Heart left ventricle (tissue), 16 donors: ENCODE data around the gene RAB11A. TPM values are rescaled to one million over a fixed set of nuclear protein-coding genes. Genes with fewer than 3 reads are reported as not detected.

Experiments
- ATAC-seq, 4 donors: fragments of 200-7000 bp; cut with Tn5 transposase; one replicate each; pipeline ENCODE4 v1.9.1; 2020 to 2022; ENCODE audit warnings: moderate library complexity in 4 of 4, mild to moderate bottlenecking in 3 of 4, moderate number of reproducible peaks in 1 of 4
- DNase-seq, 5 donors: peaks; one replicate each; pipeline ENCODE4 v3.0.0-alpha.2; 2020
- H3K27ac ChIP-seq, 12 donors: fragments of 200-600 bp; sonication (generic) in 4 of 12; one replicate each; pipeline versions ENCODE4 v1.5.0 to v1.8.0; 2016 to 2022; ENCODE audit warnings: mild to moderate bottlenecking in 2 of 12
- H3K27me3 ChIP-seq, 9 donors: fragments of 200-600 bp; sonication (generic) in 2 of 9; one replicate each; pipeline versions ENCODE4 v1.5.1 to v1.8.0; 2016 to 2022; ENCODE audit warnings: mild to moderate bottlenecking in 3 of 9
- H3K36me3 ChIP-seq, 9 donors: fragments of 200-600 bp; sonication (generic) in 2 of 9; one replicate each; pipeline versions ENCODE4 v1.5.0 to v1.8.0; 2018 to 2022; ENCODE audit warnings: mild to moderate bottlenecking in 2 of 9
- H3K4me1 ChIP-seq, 12 donors: fragments of 200-600 bp; sonication (generic) in 4 of 12; one replicate each; pipeline versions ENCODE4 v1.5.0 to v1.8.0; 2016 to 2022; ENCODE audit warnings: mild to moderate bottlenecking in 3 of 12
- H3K4me3 ChIP-seq, 12 donors: fragments of 200-600 bp; sonication (generic) in 4 of 12; one replicate each; pipeline versions ENCODE4 v1.5.0 to v1.8.0; 2017 to 2022; ENCODE audit warnings: mild to moderate bottlenecking in 9 of 12, moderate library complexity in 4 of 12
- H3K9me3 ChIP-seq, 12 donors: fragments of 200-600 bp; sonication (generic) in 4 of 12; one replicate each; pipeline versions ENCODE4 v1.5.0 to v1.8.0; 2016 to 2022; ENCODE audit warnings: mild to moderate bottlenecking in 1 of 12
- POLR2A ChIP-seq, 2 donors: fragments of 450-650 bp; IDR thresholded peaks; one replicate each; pipeline ENCODE4 v1.6.1; 2017; ENCODE audit warnings: antibody characterized with exemption in 2 of 2, mild to moderate bottlenecking in 2 of 2, moderate library complexity in 2 of 2
- WGBS, 4 donors: extraction: QIAGEN DNeasy Blood & Tissue Kit in 2 of 4; methylation state at CpG; one replicate each; pipeline versions ENCODE4 v1.1.5 to v1.1.7; 2013 to 2018; 5-methylcytosine and 5-hydroxymethylcytosine counted together
- intact Hi-C, 10 donors: fragments of 100-400 bp; cut with DNase I; formaldehyde crosslinking; loops; one replicate each; pipeline versions ENCODE4 v1.11.1 to v1.14.2; 2022
- polyA plus RNA-seq, 2 donors: library from polyadenylated mRNA; stranded (reverse); fragments of 200-250 nt; gene quantifications; one replicate each; pipeline ENCODE4 v1.2.3, GENCODE V29; 2013
- total RNA-seq, 9 donors: library from RNA; depleted of rRNA in 2 of 9; stranded (reverse); fragments of >200 nt in 2 of 9; fragmentation: NEBNext Ultra II Directional in 3 of 9; extraction: Animal tissue kit (Norgen Biotek cat#: 25700) in 3 of 9; gene quantifications; one replicate each; pipeline versions ENCODE4 v1.1.0 to v1.2.4, GENCODE V29; 2016 to 2023
- TF ChIP-seq, protein P1 (sequence below), 12 donors: fragments of 200-600 bp; sonication (generic) in 4 of 12; IDR thresholded peaks; one replicate each; pipeline versions ENCODE4 v1.5.0 to v1.8.0; 2018 to 2022; ENCODE audit warnings: antibody characterized with exemption in 12 of 12, mild to moderate bottlenecking in 5 of 12
- donor health status: ischemic (EF 13 %, LVEDD 7.1; RV severe dilation, severe dysfunction).
- donor health status: healthy with polysubstance abuse.
- donor health status: DM: no; HTN: yes; CAD: no.
- donor health status: DM: no; HTN: no; CAD: no.
- donor health status: ischemic (EF 25% LVEDD 6.9; RV normal size, moderate dysfunction).
- donor health status: ischemic (EF 25% LVEDD 5.7; RV mildly dilated, moderate dysfunction).
- donor health status: healthy.
- donor health status: DM: yes; HTN: yes; CAD: no.
- donor health status: ischemic (EF 35%, LVEDD 5.7; RV mildly dilated, moderate dysfunction).
- donor health status: nonischemic (EF 11% LVEDD 7.7; RV severe dilation, severe dysfunction).
- donor health status: DM: yes; HTN: yes; CAD: no.
- donor health status: PGD.
- donor health status: ischemic (EF 29% LVEDD 5.4; RV normal size, mild dysfunction).
- donor health status: nonischemic (EF 23%, LVEDD 6.1; RV moderate dilation, normal function).

RAB11A gene
- total and polyA plus RNA-seq, 11 donors, result 50.3 to 307 (median 162) TPM

DNA sequence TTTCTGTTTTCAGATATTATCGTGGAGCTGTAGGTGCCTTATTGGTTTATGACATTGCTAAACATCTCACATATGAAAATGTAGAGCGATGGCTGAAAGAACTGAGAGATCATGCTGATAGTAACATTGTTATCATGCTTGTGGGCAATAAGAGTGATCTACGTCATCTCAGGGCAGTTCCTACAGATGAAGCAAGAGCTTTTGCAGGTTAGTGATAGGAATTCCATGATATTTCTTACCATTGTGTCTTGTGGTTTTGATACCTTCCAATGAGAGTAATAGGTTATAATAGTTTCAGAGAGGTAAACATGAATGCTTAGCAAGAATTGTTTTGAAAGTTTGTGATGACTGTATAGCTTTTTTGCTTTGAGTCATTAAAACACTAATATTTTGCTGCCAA lies 8.5 kb downstream of the RAB11A start:
- Histone ChIP-seq H3K36me3 (peaks cover 0 to 86% (median 64%) of the 10 kb centered on the region in 9 donors), H3K4me3 (no peak overlapping the region), H3K27ac (no peak overlapping the region), H3K27me3 (no peaks in the 10 kb centered on the region), H3K4me1 (peaks cover 0 to 37% (median 17%) of the 10 kb centered on the region in 12 donors), H3K9me3 (no peaks in the 10 kb centered on the region)
- no peak for DNase-seq
- no peak for ATAC-seq
- TF ChIP-seq, protein P1, sequence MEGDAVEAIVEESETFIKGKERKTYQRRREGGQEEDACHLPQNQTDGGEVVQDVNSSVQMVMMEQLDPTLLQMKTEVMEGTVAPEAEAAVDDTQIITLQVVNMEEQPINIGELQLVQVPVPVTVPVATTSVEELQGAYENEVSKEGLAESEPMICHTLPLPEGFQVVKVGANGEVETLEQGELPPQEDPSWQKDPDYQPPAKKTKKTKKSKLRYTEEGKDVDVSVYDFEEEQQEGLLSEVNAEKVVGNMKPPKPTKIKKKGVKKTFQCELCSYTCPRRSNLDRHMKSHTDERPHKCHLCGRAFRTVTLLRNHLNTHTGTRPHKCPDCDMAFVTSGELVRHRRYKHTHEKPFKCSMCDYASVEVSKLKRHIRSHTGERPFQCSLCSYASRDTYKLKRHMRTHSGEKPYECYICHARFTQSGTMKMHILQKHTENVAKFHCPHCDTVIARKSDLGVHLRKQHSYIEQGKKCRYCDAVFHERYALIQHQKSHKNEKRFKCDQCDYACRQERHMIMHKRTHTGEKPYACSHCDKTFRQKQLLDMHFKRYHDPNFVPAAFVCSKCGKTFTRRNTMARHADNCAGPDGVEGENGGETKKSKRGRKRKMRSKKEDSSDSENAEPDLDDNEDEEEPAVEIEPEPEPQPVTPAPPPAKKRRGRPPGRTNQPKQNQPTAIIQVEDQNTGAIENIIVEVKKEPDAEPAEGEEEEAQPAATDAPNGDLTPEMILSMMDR (IDR thresholded peaks at IDR 0.05), result no peak
- 93 to 96% (median 95%) methylated on average over 3 of the region's 3 CpGs for WGBS, 4 donors
- intact Hi-C loops, result no loop called here

DNA sequence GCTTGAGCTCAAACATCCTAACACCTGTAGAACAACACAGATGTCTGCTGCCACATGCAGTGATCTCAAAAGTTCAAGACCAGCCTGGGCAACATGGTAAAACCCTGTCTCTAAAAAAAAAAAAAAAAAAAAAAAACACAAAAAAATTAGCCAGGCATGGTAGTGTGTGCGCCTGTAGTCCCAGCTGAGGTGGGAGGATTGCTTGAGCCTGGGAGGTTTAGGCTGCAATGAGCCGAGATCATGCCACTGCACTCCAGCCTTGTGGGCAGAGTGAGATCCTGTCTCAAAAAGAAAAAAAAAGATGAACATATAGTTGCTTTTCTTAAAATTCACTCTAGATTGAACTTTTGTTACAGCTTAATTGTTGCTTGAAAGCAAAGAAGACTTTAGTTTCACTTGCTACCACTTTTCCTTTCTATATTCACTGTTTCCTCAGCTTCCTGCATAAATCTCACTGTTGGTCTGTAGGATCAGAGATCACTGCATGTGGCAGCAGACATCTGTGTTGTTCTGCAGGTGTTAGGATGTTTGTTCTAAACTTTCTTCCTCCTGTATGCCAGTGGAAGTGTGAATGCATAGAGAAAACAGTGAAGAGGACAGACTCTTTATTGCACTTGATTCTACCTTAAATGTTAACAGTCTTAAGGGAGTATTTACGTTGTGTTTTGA lies 12.6 kb downstream of the RAB11A start:
- intact Hi-C loops, result no loop called here
- DNase-seq (no peak), ATAC-seq (no peak)
- 77 to 84% (median 83%) methylated on average over 3 of the region's 3 CpGs for WGBS, 4 donors
- Histone ChIP-seq H3K4me1 (peaks cover 0 to 29% (median 5%) of the 10 kb centered on the region in 12 donors), H3K27me3 (no peaks in the 10 kb centered on the region), H3K36me3 (peaks cover 0 to 99% (median 90%) of the 10 kb centered on the region in 9 donors), H3K4me3 (no peak overlapping the region), H3K27ac (no peak overlapping the region), H3K9me3 (no peaks in the 10 kb centered on the region)
- TF ChIP-seq, protein P1 (IDR thresholded peaks at IDR 0.05), result no peak
- no peak for TF ChIP-seq POLR2A (IDR thresholded peaks at IDR 0.05)

DNA sequence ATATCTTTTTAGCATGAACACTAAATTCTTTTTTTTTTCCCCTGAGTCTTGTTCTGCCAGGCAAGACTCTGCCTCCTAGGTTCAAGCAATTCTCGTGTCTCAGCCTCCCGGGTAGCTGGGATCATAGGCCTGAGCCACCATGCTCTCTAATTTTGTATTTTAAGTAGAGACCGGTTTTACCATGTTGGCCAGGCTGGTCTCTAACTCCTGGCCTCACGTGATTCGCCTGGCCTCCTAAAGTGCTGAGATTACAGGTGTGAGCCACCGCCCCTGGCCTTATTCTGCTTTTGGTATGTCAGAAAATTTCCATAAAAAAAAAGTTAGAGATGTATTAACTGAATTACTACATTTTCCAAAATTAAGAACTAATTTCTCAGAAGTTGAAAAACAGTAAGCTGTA lies 14.3 kb downstream of the RAB11A start:
- Histone ChIP-seq H3K9me3 (no peaks in the 10 kb centered on the region), H3K4me3 (no peak overlapping the region), H3K27ac (no peak overlapping the region), H3K36me3 (peaks cover 0 to 99% (median 90%) of the 10 kb centered on the region in 9 donors), H3K4me1 (peaks cover 0 to 44% (median 5%) of the 10 kb centered on the region in 12 donors), H3K27me3 (no peaks in the 10 kb centered on the region)
- intact Hi-C loops, result no loop called here
- ATAC-seq (no peak), DNase-seq (no peak)
- WGBS, 4 donors, result 94 to 96% (median 95%) methylated on average over 6 of the region's 6 CpGs
- no peak for TF ChIP-seq POLR2A (IDR thresholded peaks at IDR 0.05)
- TF ChIP-seq, protein P1 (IDR thresholded peaks at IDR 0.05), result no peak

DNA sequence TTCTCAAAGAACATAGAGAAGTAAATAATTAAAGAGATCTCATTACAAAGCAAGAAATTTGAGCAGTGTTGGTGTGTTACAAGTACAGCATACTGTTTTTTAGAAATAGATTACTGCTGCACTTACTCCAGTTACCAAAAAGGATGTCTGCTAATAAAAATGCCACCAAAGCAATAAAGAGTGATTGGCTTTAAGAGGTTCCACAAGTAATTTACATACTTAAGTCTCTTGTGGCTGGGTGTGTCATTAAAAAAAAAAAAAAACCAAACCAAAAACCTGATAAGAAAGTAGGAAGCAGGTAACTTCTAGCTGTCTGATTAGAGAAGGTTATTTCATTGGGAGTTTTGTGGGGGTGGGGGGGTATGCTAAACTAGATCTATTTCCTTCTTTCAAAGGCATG lies 15.2 kb downstream of the RAB11A start:
- DNase-seq (no peak), ATAC-seq (no peak)
- Histone ChIP-seq H3K4me1 (peaks cover 0 to 53% (median 5%) of the 10 kb centered on the region in 12 donors), H3K4me3 (no peak overlapping the region), H3K36me3 (peaks cover 0 to 99% (median 90%) of the 10 kb centered on the region in 9 donors), H3K9me3 (no peaks in the 10 kb centered on the region), H3K27ac (no peak overlapping the region), H3K27me3 (no peaks in the 10 kb centered on the region)
- intact Hi-C loops, result no loop called here
- TF ChIP-seq, protein P1 (IDR thresholded peaks at IDR 0.05), result no peak
- no peak for TF ChIP-seq POLR2A (IDR thresholded peaks at IDR 0.05)
